ENCODE results near the gene MBTPS2.
"Not testable (repeated sequence)": the region's sequence is repeated elsewhere in the genome, so short reads cannot be mapped to it uniquely, and the experiment has no call there.

The MBTPS2 gene

GRCh38 chrX:21855937-21856415 is 16.6 kb downstream of the MBTPS2 start, which contains the start of gene YY2:
Gene YY2, plus strand, starts transcription at chrX:21855987. Its CDS starts 498 bp downstream, at chrX:21856485.
- no peak for DNase-seq (ENCODE audit: low read depth in 2 of 3, low spot score in 1 of 3)

- DNase-seq (ENCODE audit: low read depth in 2 of 3, low spot score in 1 of 3): no peak
These were observed 17.1 kb downstream of the MBTPS2 start for GRCh38 chrX:21856504-21856903.

GRCh38 chrX:21863241-21863640 is 23.8 kb downstream of the MBTPS2 start:
- no peak for DNase-seq (ENCODE audit: low read depth in 2 of 3, low spot score in 1 of 3)

GRCh38 chrX:21865436-21865835 is 26.0 kb downstream of the MBTPS2 start:
- DNase-seq (ENCODE audit: low read depth in 2 of 3, low spot score in 1 of 3): no peak

GRCh38 chrX:21870494-21870893 is 31.1 kb downstream of the MBTPS2 start:
- no peak for DNase-seq (ENCODE audit: low read depth in 2 of 3, low spot score in 1 of 3)

- DNase-seq (ENCODE audit: low read depth in 2 of 3, low spot score in 1 of 3): no peak
These were observed 33.8 kb downstream of the MBTPS2 start for GRCh38 chrX:21873063-21873775.

- not testable (repeated sequence) for DNase-seq (ENCODE audit: low read depth in 2 of 3, low spot score in 1 of 3)
These were observed 34.8 kb downstream of the MBTPS2 start for GRCh38 chrX:21874182-21874581.

GRCh38 chrX:21875013-21875412 is 35.6 kb downstream of the MBTPS2 start:
- no peak for DNase-seq (ENCODE audit: low read depth in 2 of 3, low spot score in 1 of 3)

- no peak for DNase-seq (ENCODE audit: low read depth in 2 of 3, low spot score in 1 of 3)
These were observed 42.6 kb downstream of the MBTPS2 start for GRCh38 chrX:21881881-21882574.

- DNase-seq (ENCODE audit: low read depth in 2 of 3, low spot score in 1 of 3): no peak
These were observed 43.8 kb downstream of the MBTPS2 start for GRCh38 chrX:21883258-21883657.

GRCh38 chrX:21885568-21885967 is 46.2 kb downstream of the MBTPS2 start:
- no peak for DNase-seq (ENCODE audit: low read depth in 2 of 3, low spot score in 1 of 3)

GRCh38 chrX:21905313-21905712 is 65.9 kb downstream of the MBTPS2 start:
- DNase-seq (ENCODE audit: low read depth in 2 of 3, low spot score in 1 of 3): no peak

- no peak for DNase-seq (ENCODE audit: low read depth in 2 of 3, low spot score in 1 of 3)
These were observed 66.5 kb downstream of the MBTPS2 start for GRCh38 chrX:21905953-21906352.

GRCh38 chrX:21907260-21907659 is 67.8 kb downstream of the MBTPS2 start:
- DNase-seq (ENCODE audit: low read depth in 2 of 3, low spot score in 1 of 3): no peak

GRCh38 chrX:21911481-21911880 is 72.1 kb downstream of the MBTPS2 start:
- no peak for DNase-seq (ENCODE audit: low read depth in 2 of 3, low spot score in 1 of 3)

- no peak for DNase-seq (ENCODE audit: low read depth in 2 of 3, low spot score in 1 of 3)
These were observed 72.8 kb downstream of the MBTPS2 start for GRCh38 chrX:21912220-21912619.

- DNase-seq (ENCODE audit: low read depth in 2 of 3, low spot score in 1 of 3): no peak
These were observed 73.6 kb downstream of the MBTPS2 start for GRCh38 chrX:21912989-21913388.

GRCh38 chrX:21926116-21926515 is 86.7 kb downstream of the MBTPS2 start:
- no peak for DNase-seq (ENCODE audit: low read depth in 2 of 3, low spot score in 1 of 3)

GRCh38 chrX:21926527-21927278 is 87.3 kb downstream of the MBTPS2 start:
- DNase-seq (ENCODE audit: low read depth in 2 of 3, low spot score in 1 of 3): no peak

- no peak for DNase-seq (ENCODE audit: low read depth in 2 of 3, low spot score in 1 of 3)
These were observed 89.8 kb downstream of the MBTPS2 start for GRCh38 chrX:21929209-21929608.

GRCh38 chrX:21930986-21931385 is 91.6 kb downstream of the MBTPS2 start:
- no peak for DNase-seq (ENCODE audit: low read depth in 2 of 3, low spot score in 1 of 3)
